CD14-positive monocyte (primary cell): Measurements from ENCODE around the gene CBX1. TPM values are rescaled to one million over a fixed set of nuclear protein-coding genes. Genes with fewer than 3 reads are reported as not detected.

Experiments used
- DNase-seq, 3 donors: peaks; one replicate each; pipeline ENCODE4 v3.0.0-alpha.2; 2011 to 2022
- H2AFZ ChIP-seq: 2 replicates; pipeline ENCODE4 v1.6.0; 2012; ENCODE audit warnings: mild to moderate bottlenecking, low read depth, low read length, inconsistent platforms; ENCODE audit not compliant: insufficient read depth, poor library complexity, severe bottlenecking
- H3K27ac ChIP-seq, 2 donors: 1 replicate in 1 of 2; 2 replicates in 1 of 2; pipeline ENCODE4 v1.5.1; 2012 to 2013; ENCODE audit warnings: low read length in 2 of 2, control low read depth in 1 of 2, inconsistent platforms in 1 of 2, low read depth in 1 of 2, mild to moderate bottlenecking in 1 of 2
- H3K27me3 ChIP-seq, 2 donors: one replicate each; pipeline versions ENCODE4 v1.6.0 to v1.6.1; 2011 to 2013; ENCODE audit warnings: low read length in 2 of 2; ENCODE audit not compliant: control insufficient read depth in 2 of 2, insufficient read depth in 2 of 2
- H3K36me3 ChIP-seq, 2 donors: replicated peaks in 1 of 2; 1 replicate in 1 of 2; 2 replicates in 1 of 2; pipeline versions ENCODE4 v1.5.1 to v1.6.1; 2012 to 2013; ENCODE audit warnings: low read length in 2 of 2, control low read depth in 1 of 2, inconsistent platforms in 1 of 2, mild to moderate bottlenecking in 1 of 2; ENCODE audit not compliant: insufficient read depth in 2 of 2, control insufficient read depth in 1 of 2
- H3K4me1 ChIP-seq, 2 donors: 1 replicate in 1 of 2; 2 replicates in 1 of 2; pipeline versions ENCODE4 v1.5.1 to v1.6.1; 2012 to 2013; ENCODE audit warnings: low read length in 2 of 2, control low read depth in 1 of 2, inconsistent platforms in 1 of 2, mild to moderate bottlenecking in 1 of 2, moderate library complexity in 1 of 2; ENCODE audit not compliant: insufficient read depth in 2 of 2, control insufficient read depth in 1 of 2
- H3K4me2 ChIP-seq: replicated peaks from 2 replicates; pipeline ENCODE3; 2012; ENCODE audit warnings: low read length, moderate library complexity, mild to moderate bottlenecking; ENCODE audit not compliant: poor library complexity, severe bottlenecking; ENCODE audit errors: extremely low read depth
- H3K4me3 ChIP-seq, 3 experiments: fragments of 200-600 bp in 1 of 3; sonication (generic) in 1 of 3; replicated peaks in 1 of 3; 1 replicate in 2 of 3; 2 replicates in 1 of 3; pipeline ENCODE4 v1.5.1; 2011 to 2013; ENCODE audit warnings: low read length in 3 of 3, mild to moderate bottlenecking in 3 of 3, control low read depth in 2 of 3, low read depth in 2 of 3, inconsistent platforms in 1 of 3, moderate library complexity in 1 of 3
- H3K79me2 ChIP-seq: 2 replicates; pipeline ENCODE4 v1.6.0; 2012; ENCODE audit warnings: mild to moderate bottlenecking, control low read depth, inconsistent platforms, low read length, moderate library complexity; ENCODE audit not compliant: insufficient read depth
- H3K9ac ChIP-seq: 2 replicates; pipeline ENCODE4 v1.6.0; 2017; ENCODE audit warnings: low read length, mild to moderate bottlenecking; ENCODE audit not compliant: insufficient read depth, poor library complexity, severe bottlenecking
- H3K9me3 ChIP-seq, 2 donors: replicated peaks in 1 of 2; 1 replicate in 1 of 2; 2 replicates in 1 of 2; pipeline versions ENCODE4 v1.5.1 to v1.6.1; 2012 to 2013; ENCODE audit warnings: low read length in 2 of 2, control low read depth in 1 of 2; ENCODE audit not compliant: control insufficient read depth in 1 of 2, insufficient read depth in 1 of 2
- H4K20me1 ChIP-seq: 2 replicates; pipeline ENCODE4 v1.6.0; 2012; ENCODE audit warnings: mild to moderate bottlenecking, low read length, control low read depth, moderate library complexity; ENCODE audit not compliant: insufficient read depth
- H3K27ac Mint-ChIP-seq, 7 donors: one replicate each; pipeline ENCODE4 v1.8.0; 2020; ENCODE audit warnings: mild to moderate bottlenecking in 7 of 7, mixed read lengths in 7 of 7, moderate library complexity in 6 of 7, inconsistent platforms in 2 of 7
- H3K27me3 Mint-ChIP-seq, 3 donors: one replicate each; pipeline ENCODE4 v1.8.0; 2021 to 2022; ENCODE audit warnings: low read depth in 3 of 3, mild to moderate bottlenecking in 3 of 3, mixed read lengths in 3 of 3, moderate library complexity in 3 of 3, inconsistent platforms in 1 of 3
- H3K36me3 Mint-ChIP-seq, 2 donors: one replicate each; pipeline ENCODE4 v1.8.0; 2020; ENCODE audit warnings: mixed read lengths in 2 of 2, inconsistent platforms in 1 of 2, mild to moderate bottlenecking in 1 of 2
- H3K4me1 Mint-ChIP-seq: one replicate; pipeline ENCODE4 v1.8.0; 2020; ENCODE audit warnings: mild to moderate bottlenecking, mixed read lengths
- H3K4me3 Mint-ChIP-seq, 2 donors: one replicate each; pipeline ENCODE4 v1.8.0; 2020; ENCODE audit warnings: mild to moderate bottlenecking in 2 of 2, mixed read lengths in 2 of 2, moderate library complexity in 1 of 2
- H3K9me3 Mint-ChIP-seq, 7 donors: one replicate each; pipeline ENCODE4 v1.8.0; 2020 to 2022; ENCODE audit warnings: mixed read lengths in 7 of 7, mild to moderate bottlenecking in 6 of 7, moderate library complexity in 6 of 7, inconsistent platforms in 2 of 7
- CTCF ChIP-seq: fragments of 200-600 bp; IDR thresholded peaks from one replicate; pipeline ENCODE4 v1.8.0; 2022; ENCODE audit warnings: antibody characterized with exemption, mild to moderate bottlenecking
- WGBS: methylation state at CpG from one replicate; pipeline ENCODE4 v1.1.5; 2013; ENCODE audit warnings: missing lambda C conversion rate; ENCODE audit not compliant: insufficient coverage; 5-methylcytosine and 5-hydroxymethylcytosine counted together
- intact Hi-C, 2 donors: fragments of 100-400 bp; cut with micrococcal nuclease; formaldehyde crosslinking; loops; one replicate each; pipeline versions ENCODE4 v1.15.0 to v1.15.1; 2023
- polyA plus RNA-seq, 3 donors: library from polyadenylated mRNA; depleted of rRNA in 1 of 3; unstranded in 2 of 3; stranded (reverse) in 1 of 3; fragments of 300-500 nt in 2 of 3; fragments of >200 nt in 1 of 3; fragmentation: Illumina TruSeq in 2 of 3; gene quantifications; 1 replicate in 2 of 3; 2 replicates in 1 of 3; pipeline ENCODE4 v1.2.3, GENCODE V29; 2012 to 2021

Gene CBX1
- polyA plus RNA-seq, 3 donors, result 12.5 to 18.2 (median 17.2) TPM

GRCh38 chr17:48038687-48039086 is 62.6 kb downstream of the CBX1 start:
- Histone ChIP-seq H3K36me3 (no peaks in the 10 kb centered on the region), H3K4me3 (no peak overlapping the region), H3K4me1 (peaks cover 6 to 10% of the 10 kb centered on the region in 2 donors), H3K27me3 (peaks cover 23 to 40% of the 10 kb centered on the region in 2 donors), H4K20me1 (no peaks in the 10 kb centered on the region), H3K9me3 (no peaks in the 10 kb centered on the region), H3K27ac (no peak overlapping the region), H3K9ac (no peak overlapping the region), H3K4me2 (no peak overlapping the region), H2AFZ (no peak overlapping the region), H3K79me2 (no peaks in the 10 kb centered on the region)
- H3K27me3 Mint-ChIP-seq, result peaks cover 37 to 66% (median 57%) of the 10 kb centered on the region in 3 donors
- no peak overlapping the region for H3K27ac Mint-ChIP-seq
- peaks cover 0 to 5% (median 3%) of the 10 kb centered on the region in 7 donors for H3K9me3 Mint-ChIP-seq
- intact Hi-C loops, result no loop called here
- DNase-seq, result no peak
- peaks cover 4 to 6% of the 10 kb centered on the region in 2 donors for H3K36me3 Mint-ChIP-seq
- peak overlapping the region in 1 of 2 donors; percentile 84 for H3K4me3 Mint-ChIP-seq
- WGBS, result no CpG with 5 or more reads among the region's 2 CpGs
- peaks cover 12% of the 10 kb centered on the region for H3K4me1 Mint-ChIP-seq
- TF ChIP-seq CTCF, result no peak

- H3K36me3 ChIP-seq, result no peaks in the 10 kb centered on the region
- WGBS, result 12% methylated on average over 14 of the region's 19 CpGs
- no peak overlapping the region for H3K27ac Mint-ChIP-seq
- no peaks in the 10 kb centered on the region for H4K20me1 ChIP-seq
- peaks cover 6 to 10% of the 10 kb centered on the region in 2 donors for H3K4me1 ChIP-seq
- H3K27ac ChIP-seq, result no peak overlapping the region
- H3K4me3 Mint-ChIP-seq, result peak overlapping the region; percentile 77 to 84
- peak overlapping the region; percentile 83 for H3K4me2 ChIP-seq
- no peaks in the 10 kb centered on the region for H3K79me2 ChIP-seq
- no peak overlapping the region for H3K9ac ChIP-seq
- H3K4me3 ChIP-seq, result peak overlapping the region in 1 of 3 experiments; percentile 61
- H3K9me3 Mint-ChIP-seq, result peaks cover 0 to 5% (median 3%) of the 10 kb centered on the region in 7 donors
- no peak for TF ChIP-seq CTCF
- peaks cover 4 to 6% of the 10 kb centered on the region in 2 donors for H3K36me3 Mint-ChIP-seq
- intact Hi-C loops, result no loop called here
- no peak for DNase-seq
- H3K27me3 Mint-ChIP-seq, result peaks cover 43 to 69% (median 60%) of the 10 kb centered on the region in 3 donors
- H3K9me3 ChIP-seq, result no peaks in the 10 kb centered on the region
- H3K4me1 Mint-ChIP-seq, result peaks cover 12% of the 10 kb centered on the region
- H2AFZ ChIP-seq, result peak overlapping the region; percentile 57
- peaks cover 23 to 45% of the 10 kb centered on the region in 2 donors for H3K27me3 ChIP-seq
These were observed 63.4 kb downstream of the CBX1 start for GRCh38 chr17:48037838-48038323.
